NCI-H1092 (cell line): ENCODE results near the gene MMD.
"Not testable (repeated sequence)": the region's sequence is repeated elsewhere in the genome, so short reads cannot be mapped to it uniquely, and the experiment has no call there.

ENCODE experiments used
- DNase-seq: peaks from one replicate; lab custom pipeline; 2025; lab: John Stamatoyannopoulos, UW

The MMD gene, protein sequence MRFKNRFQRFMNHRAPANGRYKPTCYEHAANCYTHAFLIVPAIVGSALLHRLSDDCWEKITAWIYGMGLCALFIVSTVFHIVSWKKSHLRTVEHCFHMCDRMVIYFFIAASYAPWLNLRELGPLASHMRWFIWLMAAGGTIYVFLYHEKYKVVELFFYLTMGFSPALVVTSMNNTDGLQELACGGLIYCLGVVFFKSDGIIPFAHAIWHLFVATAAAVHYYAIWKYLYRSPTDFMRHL

DNA sequence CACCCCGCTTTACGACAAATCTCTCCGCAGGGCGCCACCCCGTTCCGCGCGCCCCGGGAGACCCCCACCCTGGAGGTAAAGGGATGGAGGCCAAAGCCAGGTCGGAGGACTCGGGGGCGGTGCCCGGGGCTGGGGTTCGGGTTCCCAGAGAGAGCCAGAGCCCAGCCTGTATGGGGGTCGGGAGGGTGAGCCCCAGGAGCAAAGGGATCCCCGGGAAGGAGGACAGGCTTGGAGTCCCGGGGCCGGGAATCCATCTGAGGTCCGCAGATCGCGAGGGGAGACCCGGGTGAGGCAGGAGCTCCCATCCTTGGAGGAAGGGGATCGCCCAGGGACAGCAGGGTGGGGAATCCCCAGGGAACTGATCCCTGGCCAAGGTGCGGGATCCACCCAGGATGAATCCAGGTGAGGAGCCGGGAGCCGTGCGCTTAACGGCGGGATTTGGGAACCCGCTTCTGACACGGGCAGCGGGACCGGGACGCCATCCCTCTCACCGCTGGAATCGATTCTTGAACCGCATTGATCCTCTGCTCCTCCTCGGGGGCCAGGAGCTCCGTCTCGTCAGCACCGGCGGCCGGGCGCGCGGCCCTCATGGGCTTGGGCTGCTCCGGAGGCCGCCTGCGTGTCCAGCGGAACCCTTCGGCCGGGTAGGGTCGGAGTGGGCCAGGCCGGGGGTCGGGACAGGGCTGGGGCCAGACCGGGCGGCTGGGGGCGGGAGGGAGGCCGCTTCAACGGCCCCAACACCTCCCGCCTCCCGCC is at the start of gene MMD:
Gene MMD (minus strand): TSS at position 657 of the 756 bp plus-strand sequence. CDS start 140 bp downstream, at position 517.
- no peak for DNase-seq

DNA sequence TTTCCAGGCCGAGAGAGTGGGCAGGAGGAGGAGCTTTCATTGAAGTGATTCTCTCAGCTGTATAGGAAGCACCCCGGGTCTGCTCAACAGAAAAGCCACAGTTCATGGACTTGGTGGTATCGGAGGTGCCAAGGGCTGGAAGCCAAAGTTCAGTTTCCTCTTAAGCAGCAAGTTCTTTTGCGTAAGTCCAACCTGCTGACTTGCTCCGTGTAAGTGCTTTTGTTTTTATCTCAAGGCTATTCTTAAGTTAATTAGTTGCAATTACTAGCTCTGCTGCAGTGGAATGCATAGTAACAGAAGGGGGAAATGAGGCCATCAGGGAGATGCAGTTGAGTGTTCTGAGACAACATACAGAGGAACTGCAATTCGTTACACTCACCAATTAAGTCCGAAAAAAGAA is 45.0 kb upstream of the MMD start:
- DNase-seq = no peak

DNA sequence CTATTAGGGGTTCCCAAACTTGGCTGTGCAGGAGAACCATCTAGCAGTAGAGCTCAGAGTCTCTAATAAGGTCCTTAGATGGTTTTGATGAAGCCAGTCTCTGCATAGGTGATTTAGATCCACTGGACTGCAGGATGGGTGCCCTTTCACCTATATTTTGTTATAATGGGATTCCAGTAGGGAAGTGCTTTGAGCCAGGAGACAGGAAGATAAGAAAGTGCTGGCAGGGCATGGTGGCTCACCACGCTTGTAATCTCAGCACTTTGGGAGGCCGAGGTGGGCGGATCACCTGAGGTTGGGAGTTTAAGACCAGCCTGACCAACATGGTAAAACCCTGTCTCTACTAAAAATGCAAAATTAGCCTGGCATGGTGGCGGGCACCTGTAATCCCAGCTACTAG is 44.1 kb upstream of the MMD start:
- DNase-seq = not testable (repeated sequence)

DNA sequence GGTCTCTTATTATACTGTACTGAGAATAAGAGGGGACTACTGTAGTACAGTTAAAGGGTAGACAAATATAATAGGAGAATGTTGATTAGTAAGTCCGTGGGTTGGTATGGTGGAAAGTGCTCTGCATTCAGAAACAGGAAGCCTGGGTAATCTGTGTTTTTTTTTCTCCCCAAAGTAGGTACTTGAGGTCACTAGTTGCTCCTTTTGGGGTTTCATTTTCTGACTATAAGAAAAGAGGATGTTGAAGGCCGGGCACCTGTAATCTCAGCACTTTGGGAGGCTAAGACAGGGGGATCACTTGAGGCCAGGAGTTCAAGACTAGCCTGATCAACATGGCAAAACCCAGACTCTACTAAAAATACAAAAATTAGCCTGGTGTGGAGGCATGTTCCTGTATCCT is 42.0 kb upstream of the MMD start:
- no peak for DNase-seq

DNA sequence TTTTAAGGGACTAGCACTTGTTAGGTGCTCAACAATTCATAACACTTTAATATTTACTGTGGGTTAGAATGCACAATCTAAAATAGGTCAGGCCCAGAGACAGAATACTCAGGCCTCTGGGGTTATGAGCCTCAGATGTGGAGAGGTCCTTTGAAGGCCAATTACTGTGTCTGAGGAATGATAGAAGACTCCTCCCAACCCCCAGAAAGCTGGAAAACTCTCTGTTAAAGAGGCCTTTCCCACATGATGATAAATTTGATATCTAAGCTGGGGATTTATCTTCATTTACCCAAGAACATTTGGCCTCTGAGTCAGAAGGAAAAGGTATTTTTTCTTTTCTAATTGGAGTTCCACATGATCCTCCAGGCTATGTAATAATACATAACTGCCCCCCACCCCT is 41.1 kb upstream of the MMD start:
- DNase-seq = no peak

DNA sequence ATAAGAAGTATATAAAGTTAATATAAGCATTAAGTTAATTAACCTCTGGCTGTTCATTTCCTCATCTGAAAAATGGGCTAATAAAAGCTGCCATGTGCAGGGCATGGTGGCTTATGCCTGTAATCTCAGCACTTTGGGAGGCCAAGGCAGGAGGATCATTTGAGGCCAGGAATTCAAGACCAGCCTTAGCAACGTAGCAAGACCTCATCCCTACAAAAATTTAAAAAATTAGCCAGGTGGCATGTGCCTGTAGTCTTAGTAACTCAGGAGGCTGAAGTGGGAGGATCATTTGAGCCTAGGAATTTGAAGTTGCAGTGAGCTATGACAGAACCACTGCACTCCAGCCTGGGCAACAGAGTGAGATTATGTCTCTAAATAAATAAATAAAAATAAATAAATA is 40.6 kb upstream of the MMD start:
- DNase-seq = no peak

DNA sequence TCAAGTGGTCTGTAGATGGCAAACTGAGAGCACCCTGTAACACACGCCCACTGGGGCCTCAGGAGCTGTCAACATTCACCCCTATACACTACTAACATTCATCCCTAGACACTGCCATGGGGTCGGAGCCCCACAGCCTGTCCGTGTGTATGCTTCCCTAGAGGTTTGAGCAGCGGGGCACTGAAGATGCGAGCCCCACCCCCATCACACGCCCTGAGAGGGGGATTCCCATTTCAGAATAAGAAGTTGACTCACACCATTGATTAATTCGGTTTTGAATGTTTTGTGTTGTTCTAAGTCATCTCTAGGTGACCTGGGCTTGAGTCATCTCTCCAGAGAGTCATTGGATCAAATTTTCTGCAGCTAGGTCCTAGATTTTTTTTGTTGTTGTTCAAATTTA is 37.3 kb upstream of the MMD start:
- no peak for DNase-seq

DNA sequence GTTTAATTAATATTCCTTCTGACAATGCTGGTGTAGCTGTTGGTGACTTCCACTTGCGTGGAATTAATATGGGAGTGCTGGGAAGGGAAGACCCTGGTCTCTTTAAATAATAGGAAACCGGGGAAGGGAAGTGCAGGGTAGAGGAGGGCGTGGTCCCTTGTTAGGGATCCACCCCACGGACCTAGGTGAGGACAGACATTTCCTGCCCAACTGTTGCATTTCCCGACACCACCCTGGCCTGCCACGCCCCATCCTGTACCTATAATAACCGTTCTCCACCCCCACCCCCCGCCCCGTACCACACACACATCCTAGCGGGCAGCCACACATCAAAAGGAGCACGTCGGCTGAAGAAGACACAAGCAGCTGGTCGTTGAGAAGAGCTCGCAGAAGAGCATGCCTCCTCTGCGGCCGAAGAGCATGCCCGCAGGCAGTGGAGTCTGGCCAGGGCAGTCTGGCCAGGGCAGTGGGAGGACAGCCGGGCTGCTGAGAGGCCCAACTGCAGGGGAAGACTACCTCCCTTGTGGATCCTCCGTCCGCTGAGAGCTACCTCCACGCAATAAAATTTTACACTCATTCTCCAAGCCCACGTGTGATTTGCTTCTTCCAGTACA is 36.8 kb upstream of the MMD start:
- no peak for DNase-seq

DNA sequence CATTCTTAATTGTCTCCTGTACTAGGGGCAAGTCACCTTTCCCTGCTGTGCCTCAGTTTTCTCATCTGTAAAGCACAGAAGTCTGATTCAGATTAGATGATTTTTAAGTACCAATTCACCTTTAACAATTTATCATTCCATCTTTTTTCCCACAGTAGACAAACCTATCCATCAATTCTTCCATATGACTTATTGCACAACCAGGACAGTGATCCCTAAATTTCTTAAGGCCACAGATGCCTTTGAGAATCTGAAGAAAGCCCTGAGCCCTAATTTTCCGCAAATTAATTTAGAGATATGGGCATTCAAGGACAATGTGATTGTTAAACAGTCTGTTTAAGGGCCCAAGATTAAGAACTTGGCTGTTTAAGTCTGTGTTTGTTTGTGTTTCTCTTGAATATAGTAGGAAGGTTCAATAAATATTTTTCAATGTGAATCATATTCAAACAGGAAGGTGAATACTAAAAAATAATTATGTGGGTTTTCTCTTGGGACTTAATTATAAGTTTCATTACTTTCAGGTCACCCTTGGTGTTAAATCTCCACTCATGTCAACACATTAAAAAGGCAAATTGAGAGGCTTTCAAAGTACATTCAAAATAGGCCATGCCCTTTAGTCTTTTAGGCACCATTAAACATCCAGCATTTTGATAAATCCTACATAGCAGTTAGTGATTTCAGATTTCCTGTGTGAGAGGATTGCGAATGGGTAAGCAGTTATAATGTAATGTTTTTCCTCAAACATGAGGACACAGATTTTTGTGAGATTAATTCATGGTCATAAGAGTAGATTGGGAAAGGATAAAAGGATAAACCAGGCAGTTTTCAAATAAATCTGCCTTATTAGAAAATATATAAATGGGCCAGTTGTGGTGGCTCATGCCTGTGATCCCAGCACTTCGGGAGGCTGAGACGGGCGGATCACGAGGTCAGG is 34.9 kb upstream of the MMD start:
- no peak for DNase-seq

DNA sequence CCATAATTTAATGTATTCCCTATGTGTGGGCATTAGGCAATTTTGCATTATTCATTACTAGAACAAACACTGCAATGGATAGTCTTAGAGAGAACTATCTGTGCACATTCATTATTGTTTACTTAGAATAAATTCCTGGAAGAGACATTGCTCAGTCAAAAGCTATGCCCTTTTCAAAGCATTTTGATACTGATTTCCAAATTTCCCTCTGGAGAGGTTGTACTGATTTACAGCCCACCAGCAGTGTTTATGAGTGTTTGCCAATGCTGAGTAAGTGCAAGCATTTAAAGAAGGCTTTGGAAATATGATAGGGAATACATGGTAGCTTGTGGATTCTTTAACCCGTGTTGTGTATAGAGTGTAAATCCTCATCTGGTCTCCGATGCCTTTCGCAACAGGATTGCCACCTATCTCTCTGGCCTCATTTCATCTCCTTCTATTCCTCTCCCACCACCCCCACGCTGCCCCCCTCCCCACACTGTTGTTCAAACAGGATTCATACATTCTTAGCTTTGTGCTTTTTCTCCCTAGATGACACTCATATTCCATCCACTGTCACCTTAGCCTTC is 33.4 kb upstream of the MMD start:
- no peak for DNase-seq

DNA sequence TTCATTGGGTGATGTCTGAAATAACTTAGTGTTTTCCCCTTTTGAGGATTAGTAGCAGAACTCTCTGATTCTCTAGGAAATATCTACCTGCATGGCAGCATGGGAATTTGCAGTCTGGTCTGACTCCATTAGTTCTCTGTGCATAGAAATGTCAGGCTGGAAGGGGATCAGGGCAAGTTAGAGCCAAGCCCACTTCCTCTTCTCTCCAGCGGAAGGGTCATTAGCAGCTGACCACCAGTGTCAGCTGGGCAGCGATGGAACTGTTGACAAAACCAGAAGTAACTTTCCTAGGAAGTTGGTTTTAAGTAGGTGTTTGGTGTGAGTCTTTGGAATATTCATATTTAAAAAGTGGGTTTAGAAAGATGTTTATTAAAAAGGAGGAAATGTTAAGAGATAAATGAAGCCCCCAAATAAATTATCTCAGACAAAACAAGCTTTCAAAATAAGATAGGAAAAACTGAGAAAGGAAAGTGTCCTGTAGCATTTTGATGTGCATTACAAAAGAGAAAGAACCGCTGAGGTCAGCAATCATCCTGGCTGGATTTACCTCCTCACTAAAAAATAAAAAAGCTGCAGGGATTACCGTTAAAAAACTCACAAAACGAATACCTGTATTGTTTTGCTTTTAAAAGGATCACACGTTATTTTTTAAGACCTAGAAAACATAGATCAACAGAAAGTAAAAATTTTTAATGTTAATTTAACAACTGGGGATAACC is 32.4 kb upstream of the MMD start:
- DNase-seq = no peak

DNA sequence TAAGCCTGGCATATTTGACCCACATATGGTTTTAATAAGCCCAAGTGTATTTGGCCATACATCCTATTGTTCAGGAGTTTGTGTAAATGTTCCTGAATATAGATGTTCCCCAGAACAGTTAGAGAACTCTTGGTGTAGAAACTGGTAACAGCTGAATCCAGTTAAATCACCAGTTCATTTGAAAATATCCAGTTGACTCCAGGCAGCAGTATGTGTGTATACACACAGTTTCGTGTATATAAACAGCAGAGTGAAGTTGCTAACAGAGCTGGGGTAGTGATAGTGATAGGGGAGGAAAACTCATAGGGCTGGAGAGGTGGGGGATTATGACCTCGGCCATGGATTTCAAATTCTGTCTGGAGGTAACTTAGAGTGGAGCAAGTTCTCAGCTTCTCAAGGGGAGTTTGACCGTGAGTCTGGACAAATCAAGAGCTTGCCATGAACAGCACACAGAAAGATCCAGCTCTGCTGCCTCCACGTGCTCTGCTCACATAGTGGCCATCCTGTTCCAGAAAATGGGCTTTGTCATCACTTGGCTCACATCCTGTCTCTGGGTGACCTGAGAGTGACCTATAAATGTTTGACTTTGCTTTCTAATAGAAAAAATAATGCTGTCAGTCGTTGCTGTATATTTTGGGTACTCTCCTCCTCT is 30.6 kb upstream of the MMD start:
- no peak for DNase-seq

DNA sequence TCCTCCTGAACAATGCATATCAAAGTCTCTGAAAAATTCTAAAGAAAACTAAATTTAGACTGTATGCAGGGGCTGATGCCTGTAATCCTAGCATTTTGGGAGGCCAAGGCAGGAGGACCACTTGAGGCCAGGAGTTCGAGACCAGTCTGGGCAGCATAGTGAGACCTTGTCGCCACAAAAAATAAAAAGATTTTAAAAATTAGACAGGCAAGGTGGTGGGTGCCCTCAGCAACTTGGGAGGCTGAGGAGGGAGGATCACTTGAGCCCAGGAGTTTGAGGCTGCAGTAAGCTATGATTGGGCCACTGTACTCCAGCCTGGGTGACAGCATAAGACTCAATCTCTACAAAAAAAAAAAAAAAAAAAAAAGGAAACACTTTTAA is 30.1 kb upstream of the MMD start:
- DNase-seq = no peak

DNA sequence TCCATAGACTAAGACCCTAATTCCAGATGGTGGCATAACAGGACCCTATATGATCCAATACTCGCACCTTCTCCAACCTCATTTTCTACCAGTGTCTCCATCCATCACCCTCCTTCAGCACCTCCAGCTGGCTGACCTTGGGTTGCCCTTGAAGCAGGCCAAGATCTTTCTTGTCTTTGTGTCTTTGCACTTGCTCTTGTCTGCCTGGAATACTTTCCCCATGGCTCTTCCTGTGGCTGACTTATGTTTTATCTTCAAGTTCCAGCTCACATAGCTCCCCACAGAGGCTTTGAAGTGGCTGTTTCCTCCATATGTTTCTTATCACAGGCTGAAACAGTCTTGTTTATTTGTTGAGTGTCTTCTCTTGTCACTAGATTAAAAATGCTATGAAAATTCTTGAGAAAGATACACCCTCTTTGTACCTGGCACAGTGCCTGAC is 29.6 kb upstream of the MMD start:
- no peak for DNase-seq

DNA sequence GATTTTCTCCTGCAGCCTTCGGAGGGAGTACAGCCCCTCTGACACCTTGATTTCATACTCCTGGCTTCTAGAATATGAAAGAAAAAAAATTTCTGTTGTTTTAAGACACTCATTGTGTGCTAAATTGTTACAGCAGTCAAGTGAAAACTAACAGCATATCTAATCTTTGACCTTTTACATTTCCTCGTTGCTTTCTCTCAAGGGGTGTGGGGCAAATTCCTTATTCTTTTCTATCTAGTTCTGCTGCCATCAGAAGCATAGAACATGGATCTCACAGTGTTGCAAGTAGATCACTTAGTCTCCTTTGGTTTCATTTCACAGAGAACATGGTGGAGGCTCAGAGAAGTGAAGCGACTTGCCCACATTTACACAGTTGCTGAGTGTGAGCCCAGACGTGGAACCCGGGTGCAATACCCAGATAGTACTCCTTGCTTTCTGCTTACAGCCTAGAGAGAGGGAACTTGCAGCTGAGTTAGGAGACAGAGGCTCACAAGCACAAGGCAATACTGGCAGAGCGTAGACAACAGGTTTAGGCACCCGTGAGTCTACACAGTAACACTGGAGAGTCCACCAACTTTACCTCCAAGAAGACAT is 28.7 kb upstream of the MMD start:
- no peak for DNase-seq

DNA sequence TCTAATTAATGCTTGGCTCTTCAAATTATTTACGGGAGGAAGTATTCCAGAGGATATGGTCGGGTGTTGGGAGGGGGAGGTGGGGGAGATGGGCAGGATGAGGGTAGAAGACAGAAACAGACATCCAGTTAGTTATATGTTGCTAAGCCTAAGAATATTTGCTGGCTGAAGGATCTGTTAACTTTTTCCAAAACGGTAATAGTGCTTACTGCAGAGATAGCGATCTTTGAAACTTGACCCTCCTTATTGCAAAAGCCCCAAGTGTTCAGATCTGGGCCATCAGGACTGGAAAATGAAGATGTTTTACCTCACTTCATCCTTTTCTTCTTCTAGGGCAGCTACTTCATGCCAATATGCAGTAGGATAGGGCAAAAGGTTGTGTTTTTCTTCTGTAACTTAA is 27.0 kb upstream of the MMD start:
- no peak for DNase-seq

DNA sequence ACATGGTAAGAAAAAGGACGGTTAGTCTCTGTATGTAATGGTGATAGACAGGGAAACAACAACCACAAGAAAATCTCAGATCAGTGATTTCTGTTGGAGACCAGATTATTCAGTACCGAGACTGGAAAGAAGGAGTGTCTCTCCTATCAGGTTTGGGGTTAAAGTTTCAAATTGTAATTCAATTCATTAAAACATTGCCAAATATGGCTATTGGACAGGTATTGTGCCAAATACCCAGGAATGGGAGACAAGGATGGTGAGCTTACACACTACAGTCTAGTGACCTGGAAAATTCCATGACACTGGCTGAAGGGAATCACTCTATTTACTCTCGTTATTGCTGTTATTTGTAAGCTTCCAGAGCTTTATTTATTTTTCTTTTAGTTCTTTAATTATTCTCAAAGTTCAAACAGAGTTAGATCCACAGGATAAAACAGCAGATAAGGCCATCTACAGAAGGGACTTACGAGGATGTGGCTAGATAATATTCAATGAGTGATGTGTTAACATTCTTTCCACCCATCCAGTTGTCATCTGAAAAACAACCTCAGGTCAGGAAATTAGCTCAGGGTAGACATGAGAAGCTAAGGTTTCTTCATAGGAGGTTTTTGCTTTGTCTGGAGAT is 25.1 kb upstream of the MMD start:
- no peak for DNase-seq

DNA sequence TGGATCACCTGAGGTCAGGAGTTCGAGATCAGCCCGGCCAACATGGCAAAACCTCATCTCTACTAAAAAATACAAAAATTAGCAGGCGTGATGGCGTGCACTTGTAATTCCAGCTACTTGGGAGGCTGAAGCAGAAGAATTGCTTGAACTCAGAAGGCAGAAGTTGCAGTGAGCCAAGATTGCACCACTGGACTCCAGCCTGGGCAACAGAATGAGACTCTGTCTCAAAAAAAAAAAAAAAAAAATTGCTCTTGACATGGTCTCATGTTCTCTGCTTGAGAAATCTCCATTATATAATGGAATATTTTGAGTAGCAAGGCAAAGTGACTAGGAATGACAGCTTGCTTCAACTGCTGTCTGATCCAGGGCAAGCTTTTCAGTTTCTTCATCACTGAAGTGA is 24.4 kb upstream of the MMD start:
- DNase-seq = not testable (repeated sequence)

DNA sequence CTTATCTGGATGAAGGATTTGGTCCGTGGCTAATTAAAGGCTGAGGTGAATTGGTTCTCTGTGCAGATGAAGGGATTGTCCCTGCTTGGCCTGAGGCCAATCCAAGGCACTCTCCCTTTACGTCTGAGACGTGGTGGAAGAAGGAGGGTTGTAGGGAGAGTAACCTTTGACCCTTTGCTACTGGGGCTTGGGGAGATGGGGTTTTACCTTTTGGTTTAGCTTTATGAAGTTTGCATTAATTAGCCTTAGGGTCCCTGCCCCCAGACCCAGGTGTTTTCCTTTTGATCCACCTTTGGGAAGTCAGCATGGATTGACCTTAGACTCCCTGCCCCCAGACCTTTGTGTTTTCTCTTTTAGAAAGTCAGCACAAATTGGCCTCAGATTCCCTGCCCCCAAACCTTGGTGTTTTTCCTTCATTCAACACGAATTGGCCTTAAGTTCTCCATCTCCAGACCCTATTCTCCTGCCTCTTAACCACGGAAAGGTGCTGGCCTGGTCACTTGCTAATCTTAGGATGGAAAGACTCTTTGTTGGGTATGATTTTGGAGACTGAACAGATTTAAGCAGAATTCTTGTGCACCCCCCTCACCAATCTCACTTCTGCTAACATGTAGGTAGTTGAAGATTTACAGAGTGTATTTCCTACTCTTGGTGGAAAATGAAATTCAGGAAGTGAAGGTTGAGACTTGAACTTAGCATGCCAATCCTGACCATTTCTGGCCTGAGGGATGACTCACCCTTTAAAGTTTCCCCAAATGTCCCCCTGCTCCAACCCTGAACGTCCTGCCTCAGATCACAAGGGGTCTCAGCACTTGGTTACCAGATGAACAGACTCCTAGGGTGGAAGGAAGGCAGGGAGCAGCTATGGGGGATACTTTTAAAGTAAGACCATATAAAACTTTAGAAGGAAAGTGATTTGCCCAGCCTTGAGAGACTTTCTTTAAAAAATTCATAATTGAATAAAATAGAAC is 23.1 kb upstream of the MMD start:
- DNase-seq = no peak
